KMS-11 (cell line): ENCODE measurements around the gene TSPYL2.

ENCODE experiments used
- H2AFZ ChIP-seq: fragments of 200-600 bp; sonication (generic); 2 replicates; pipeline ENCODE4 v1.6.1; 2016; ENCODE audit warnings: antibody characterized with exemption, mixed run types, low read depth
- H3K27ac ChIP-seq: fragments of 200-600 bp; sonication (generic); 2 replicates; pipeline ENCODE4 v1.6.1; 2016; ENCODE audit warnings: mild to moderate bottlenecking, mixed run types
- H3K27me3 ChIP-seq: fragments of 200-600 bp; sonication (generic); 2 replicates; pipeline ENCODE4 v1.6.1; 2017; ENCODE audit warnings: mild to moderate bottlenecking, low read depth, mixed run types, moderate library complexity; ENCODE audit not compliant: insufficient read depth
- H3K36me3 ChIP-seq: fragments of 200-600 bp; sonication (generic); 2 replicates; pipeline ENCODE4 v1.6.1; 2017; ENCODE audit warnings: mild to moderate bottlenecking, mixed run types; ENCODE audit not compliant: insufficient read depth
- H3K4me1 ChIP-seq: fragments of 200-600 bp; sonication (generic); 2 replicates; pipeline ENCODE4 v1.6.1; 2016; ENCODE audit warnings: mild to moderate bottlenecking, low read depth, mixed run types; ENCODE audit not compliant: poor library complexity, severe bottlenecking
- H3K4me2 ChIP-seq: fragments of 200-600 bp; sonication (generic); 2 replicates; pipeline ENCODE4 v1.7.0; 2016; ENCODE audit warnings: mild to moderate bottlenecking, mixed run types
- H3K4me3 ChIP-seq: fragments of 200-600 bp; sonication (generic); IDR thresholded peaks from 2 replicates; pipeline ENCODE4 v1.6.1; 2017; ENCODE audit warnings: low read depth, low read length, mixed read lengths; ENCODE audit not compliant: insufficient read depth
- H3K79me2 ChIP-seq: fragments of 200-600 bp; sonication (generic); 2 replicates; pipeline ENCODE4 v1.6.1; 2016; ENCODE audit warnings: low read depth, mixed run types; ENCODE audit not compliant: insufficient read depth
- H3K9ac ChIP-seq: fragments of 200-600 bp; sonication (generic); 2 replicates; pipeline ENCODE4 v1.6.1; 2016; ENCODE audit warnings: mild to moderate bottlenecking, mixed run types
- H4K20me1 ChIP-seq: fragments of 200-600 bp; sonication (generic); 2 replicates; pipeline ENCODE4 v1.6.1; 2016; ENCODE audit warnings: mild to moderate bottlenecking, mixed run types; ENCODE audit not compliant: insufficient read depth
- CTCF ChIP-seq: fragments of 200-600 bp; sonication (generic); conservative IDR thresholded peaks from 2 replicates; pipeline ENCODE4 v1.6.1; 2017; ENCODE audit warnings: low read depth, mild to moderate bottlenecking, antibody characterized with exemption, low read length, moderate library complexity, mixed read lengths

Gene TSPYL2

GRCh38 chrX:53055244-53055849 lies 26.8 kb upstream of the TSPYL2 start:
- Histone ChIP-seq H3K9ac (no peak overlapping the region), H3K4me3 (no peak overlapping the region), H3K79me2 (no peaks in the 10 kb centered on the region), H3K27me3 (no peaks in the 10 kb centered on the region), H2AFZ (no peak overlapping the region), H3K27ac (no peak overlapping the region), H3K4me1 (no peaks in the 10 kb centered on the region), H4K20me1 (no peaks in the 10 kb centered on the region), H3K36me3 (no peaks in the 10 kb centered on the region), H3K4me2 (no peak overlapping the region)
- no peak for TF ChIP-seq CTCF

GRCh38 chrX:53056292-53056691 lies 25.9 kb upstream of the TSPYL2 start:
- TF ChIP-seq CTCF = no peak
- no peak overlapping the region for H2AFZ ChIP-seq
- no peak overlapping the region for H3K27ac ChIP-seq
- no peak overlapping the region for H3K4me3 ChIP-seq
- H4K20me1 ChIP-seq = no peaks in the 10 kb centered on the region
- H3K4me1 ChIP-seq = no peaks in the 10 kb centered on the region
- H3K9ac ChIP-seq = no peak overlapping the region
- no peak overlapping the region for H3K4me2 ChIP-seq
- no peaks in the 10 kb centered on the region for H3K27me3 ChIP-seq
- no peaks in the 10 kb centered on the region for H3K36me3 ChIP-seq
- no peaks in the 10 kb centered on the region for H3K79me2 ChIP-seq

- Histone ChIP-seq H3K4me1 (no peaks in the 10 kb centered on the region), H3K27me3 (no peaks in the 10 kb centered on the region)
- no peak for TF ChIP-seq CTCF
Observed at GRCh38 chrX:53065104-53065503, 17.1 kb upstream of the TSPYL2 start.

GRCh38 chrX:53071064-53071463 lies 11.1 kb upstream of the TSPYL2 start:
- Histone ChIP-seq H3K4me2 (no peak overlapping the region), H2AFZ (peak overlapping the region; percentile 90; the same call in 1 of the 2 replicates), H3K4me3 (no peak overlapping the region), H3K36me3 (no peaks in the 10 kb centered on the region), H3K4me1 (no peaks in the 10 kb centered on the region), H3K27ac (no peak overlapping the region), H3K79me2 (no peaks in the 10 kb centered on the region), H3K9ac (no peak overlapping the region), H3K27me3 (no peaks in the 10 kb centered on the region), H4K20me1 (no peaks in the 10 kb centered on the region)
- no peak for TF ChIP-seq CTCF

More at GRCh38 chrX:53065104-53065503, 17.1 kb upstream of the TSPYL2 start:
- no peak overlapping the region for H3K9ac ChIP-seq
- H2AFZ ChIP-seq = no peak overlapping the region
- no peaks in the 10 kb centered on the region for H4K20me1 ChIP-seq
- H3K36me3 ChIP-seq = no peaks in the 10 kb centered on the region
- no peak overlapping the region for H3K4me2 ChIP-seq
- H3K4me3 ChIP-seq = no peak overlapping the region
- H3K27ac ChIP-seq = no peak overlapping the region
- H3K79me2 ChIP-seq = no peaks in the 10 kb centered on the region
